Activated CD8-positive, alpha-beta T cell treated with anti-CD3 and anti-CD28 coated beads, Interleukin-2, amount 10 ng/mL, durations not matched to agents 7 days and 5 days (primary cell): Measurements from ENCODE around the gene PRAMEF17. TPM values are rescaled to one million over a fixed set of nuclear protein-coding genes. Genes with fewer than 3 reads are reported as not detected.
"Not testable (repeated sequence)": the region's sequence is repeated elsewhere in the genome, so short reads cannot be mapped to it uniquely, and the experiment has no call there.

Experiments
- ATAC-seq: fragments of 150-1000 bp; cut with Tn5 transposase; one replicate; pipeline ENCODE4 v1.10.0; 2021; ENCODE audit warnings: moderate library complexity
- CTCF ChIA-PET: fragments of 350-600 bp; sonication (Branson Sonifier 250); formaldehyde crosslinking; loops from one replicate; lab custom pipeline; 2021; ENCODE audit warnings: antibody characterized with exemption; lab: Charles Lee
- POLR2A ChIA-PET: fragments of 350-600 bp; sonication (Branson Sonifier 250); formaldehyde crosslinking; loops from one replicate; lab custom pipeline; 2021; ENCODE audit warnings: antibody characterized with exemption; lab: Charles Lee
- DNase-seq: peaks from one replicate; pipeline ENCODE4 v3.0.0-alpha.2; 2020
- H3K27ac Mint-ChIP-seq: one replicate; pipeline ENCODE4 v1.8.0; 2021; ENCODE audit warnings: mild to moderate bottlenecking, mixed read lengths
- H3K27me3 Mint-ChIP-seq: one replicate; pipeline ENCODE4 v1.8.0; 2021; ENCODE audit warnings: low read depth, mixed read lengths
- H3K36me3 Mint-ChIP-seq: one replicate; pipeline ENCODE4 v1.8.0; 2021; ENCODE audit warnings: low read depth, mixed read lengths
- H3K4me1 Mint-ChIP-seq: one replicate; pipeline ENCODE4 v1.8.0; 2021; ENCODE audit warnings: low read depth, mixed read lengths
- H3K4me3 Mint-ChIP-seq: one replicate; pipeline ENCODE4 v1.8.0; 2021; ENCODE audit warnings: mild to moderate bottlenecking, mixed read lengths
- H3K9me3 Mint-ChIP-seq: one replicate; pipeline ENCODE4 v1.8.0; 2022; ENCODE audit warnings: mixed read lengths; ENCODE audit not compliant: insufficient read depth
- total RNA-seq, 2 experiments: library from RNA; stranded (reverse); gene quantifications; one replicate each; pipeline ENCODE4 v1.2.3, GENCODE V29; 2021

Gene PRAMEF17
- total RNA-seq, 2 experiments from 2014 or later, result not detected

DNA sequence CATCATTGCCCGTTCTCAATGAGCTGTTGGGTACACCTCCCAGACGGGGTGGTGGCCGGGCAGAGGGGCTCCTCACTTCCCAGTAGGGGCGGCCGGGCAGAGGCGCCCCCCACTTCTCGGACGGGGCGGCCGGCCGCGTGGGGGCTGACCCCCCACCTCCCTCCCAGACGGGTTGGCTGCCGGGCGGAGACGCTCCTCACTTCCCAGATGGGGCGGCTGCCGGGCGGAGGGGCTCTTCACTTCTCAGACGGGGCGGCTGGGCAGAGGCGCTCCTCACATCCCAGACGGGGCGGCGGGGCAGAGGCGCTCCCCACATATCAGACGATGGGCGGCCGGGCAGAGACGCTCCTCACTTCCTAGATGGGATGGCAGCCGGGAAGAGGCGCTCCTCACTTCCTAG, 5.3 kb downstream of the PRAMEF17 start:
- CTCF ChIA-PET, H3K9me3 Mint-ChIP-seq, H3K4me3 Mint-ChIP-seq, DNase-seq, H3K27me3 Mint-ChIP-seq, H3K27ac Mint-ChIP-seq, H3K36me3 Mint-ChIP-seq, POLR2A ChIA-PET, ATAC-seq, H3K4me1 Mint-ChIP-seq: not testable (repeated sequence)

DNA sequence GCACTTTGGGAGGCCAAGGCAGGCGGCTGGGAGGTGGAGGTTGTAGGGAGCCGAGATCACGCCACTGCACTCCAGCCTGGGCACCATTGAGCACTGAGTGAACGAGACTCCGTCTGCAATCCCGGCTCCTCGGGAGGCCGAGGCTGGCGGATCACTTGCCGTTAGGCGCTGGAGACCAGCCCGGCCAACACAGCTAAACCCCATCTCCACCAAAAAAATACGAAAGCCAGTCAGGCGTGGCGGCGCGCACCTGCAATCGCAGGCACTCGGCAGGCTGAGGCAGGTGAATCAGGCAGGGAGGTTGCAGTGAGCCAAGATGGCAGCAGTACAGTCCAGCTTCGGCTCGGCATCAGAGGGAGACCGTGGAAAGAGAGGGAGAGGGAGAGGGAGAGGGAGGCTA, 5.9 kb downstream of the PRAMEF17 start:
- CTCF ChIA-PET, H3K9me3 Mint-ChIP-seq, H3K36me3 Mint-ChIP-seq, ATAC-seq, H3K4me3 Mint-ChIP-seq, H3K27ac Mint-ChIP-seq, H3K4me1 Mint-ChIP-seq, DNase-seq, H3K27me3 Mint-ChIP-seq, POLR2A ChIA-PET: not testable (repeated sequence)

DNA sequence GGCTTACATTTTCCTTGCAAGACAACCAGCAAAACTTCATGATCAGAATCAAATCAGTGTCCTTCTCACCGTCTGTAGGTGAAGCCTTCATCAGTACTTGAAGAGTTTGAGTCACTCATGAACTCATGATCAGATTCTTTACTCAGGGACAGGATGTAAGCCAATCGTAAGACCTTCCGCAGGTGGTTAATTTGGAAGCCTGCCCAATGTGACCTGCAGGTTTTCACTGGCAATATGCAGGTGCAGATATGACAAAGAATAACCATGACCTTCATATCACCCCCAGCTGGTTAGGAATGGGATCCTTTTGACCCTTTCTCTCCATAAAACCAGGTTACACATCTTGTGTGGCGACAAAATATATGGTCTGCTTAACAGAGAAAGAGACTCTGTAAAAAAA, 18.4 kb downstream of the PRAMEF17 start:
- ATAC-seq (no peak), DNase-seq (no peak)
- no peaks in the 10 kb centered on the region for H3K4me1 Mint-ChIP-seq
- CTCF ChIA-PET, result no interaction called here
- POLR2A ChIA-PET, result no interaction called here
- no peak overlapping the region for H3K27ac Mint-ChIP-seq
- no peaks in the 10 kb centered on the region for H3K9me3 Mint-ChIP-seq
- no peak overlapping the region for H3K4me3 Mint-ChIP-seq
- H3K27me3 Mint-ChIP-seq, result peaks cover 6% of the 10 kb centered on the region
- H3K36me3 Mint-ChIP-seq, result no peaks in the 10 kb centered on the region

DNA sequence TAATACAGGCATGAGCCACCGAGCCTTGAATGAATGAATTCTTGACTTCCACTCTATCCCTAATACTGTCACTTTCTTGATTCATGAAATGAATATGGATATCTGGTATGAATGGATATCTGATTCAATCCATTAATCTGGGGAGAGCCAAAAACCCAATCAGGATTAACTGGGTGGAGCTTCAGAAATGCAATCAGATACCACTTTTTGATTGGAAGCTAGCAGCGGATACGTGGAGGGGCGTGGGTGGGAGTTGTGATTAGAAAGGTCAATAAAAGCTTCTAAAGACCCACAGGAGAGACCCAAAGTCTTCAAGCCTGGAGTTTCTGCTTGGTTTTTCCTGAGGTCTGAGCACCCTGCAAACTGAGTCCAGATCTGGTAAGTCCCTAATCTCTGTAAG, 20.7 kb downstream of the PRAMEF17 start, which contains the start of gene PRAMEF20:
PRAMEF20 (plus strand) TSS at position 301 of the 400 bp plus-strand sequence. CDS start 5,905 bp downstream, outside the sequence.
- H3K4me1 Mint-ChIP-seq, H3K36me3 Mint-ChIP-seq, H3K27me3 Mint-ChIP-seq, POLR2A ChIA-PET, H3K27ac Mint-ChIP-seq, H3K4me3 Mint-ChIP-seq, DNase-seq, H3K9me3 Mint-ChIP-seq, CTCF ChIA-PET, ATAC-seq: not testable (repeated sequence)

DNA sequence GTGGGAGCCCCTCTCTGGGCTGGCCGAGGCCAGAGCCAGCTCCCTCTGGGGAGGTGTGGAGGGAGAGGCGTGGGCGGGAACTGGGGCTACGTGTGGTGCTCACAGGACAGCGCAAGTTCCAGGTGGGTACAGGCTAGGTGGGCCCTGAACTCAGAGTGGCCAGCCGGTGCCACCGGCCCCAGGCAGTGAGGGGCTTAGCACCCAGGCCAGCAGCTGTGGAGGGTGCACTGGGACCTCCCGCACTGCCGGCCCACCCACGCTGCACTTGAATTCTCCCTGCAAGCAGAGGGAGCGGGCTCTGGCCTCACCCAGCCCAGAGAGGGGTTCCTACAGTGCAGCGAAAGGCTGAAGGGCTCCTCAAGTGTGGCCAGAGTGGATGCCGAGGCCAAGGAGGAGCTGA, 41.1 kb downstream of the PRAMEF17 start:
- Mint-ChIP-seq H3K27ac (no peak overlapping the region), H3K4me1 (no peaks in the 10 kb centered on the region), H3K36me3 (no peaks in the 10 kb centered on the region), H3K27me3 (no peaks in the 10 kb centered on the region), H3K9me3 (no peaks in the 10 kb centered on the region), H3K4me3 (no peak overlapping the region)
- no peak for DNase-seq
- CTCF ChIA-PET, result no interaction called here
- no peak for ATAC-seq
- POLR2A ChIA-PET, result no interaction called here

DNA sequence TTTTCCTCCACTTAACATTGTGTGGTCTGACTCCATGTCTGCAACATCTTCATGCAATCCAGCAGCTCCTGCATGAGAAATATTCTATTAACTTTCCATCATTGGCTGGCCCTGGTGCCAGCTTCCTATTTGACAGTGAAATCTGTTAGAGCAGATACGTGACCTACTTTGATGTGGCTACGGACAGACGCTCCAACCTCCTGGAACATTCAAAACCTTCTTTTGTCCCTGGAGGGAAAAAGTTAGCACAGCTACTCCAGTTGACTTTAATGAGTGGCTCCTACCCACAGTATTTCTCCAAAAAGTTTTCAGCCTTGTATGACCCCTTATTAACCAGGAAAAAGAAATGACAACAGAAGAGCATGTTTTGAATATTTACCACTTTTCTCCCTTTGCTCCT, 42.8 kb downstream of the PRAMEF17 start:
- Mint-ChIP-seq H3K4me3 (no peak overlapping the region), H3K27me3 (no peaks in the 10 kb centered on the region), H3K9me3 (no peaks in the 10 kb centered on the region), H3K36me3 (no peaks in the 10 kb centered on the region), H3K27ac (no peak overlapping the region), H3K4me1 (no peaks in the 10 kb centered on the region)
- DNase-seq, result no peak
- ChIA-PET CTCF (no interaction called here), POLR2A (no interaction called here)
- no peak for ATAC-seq

DNA sequence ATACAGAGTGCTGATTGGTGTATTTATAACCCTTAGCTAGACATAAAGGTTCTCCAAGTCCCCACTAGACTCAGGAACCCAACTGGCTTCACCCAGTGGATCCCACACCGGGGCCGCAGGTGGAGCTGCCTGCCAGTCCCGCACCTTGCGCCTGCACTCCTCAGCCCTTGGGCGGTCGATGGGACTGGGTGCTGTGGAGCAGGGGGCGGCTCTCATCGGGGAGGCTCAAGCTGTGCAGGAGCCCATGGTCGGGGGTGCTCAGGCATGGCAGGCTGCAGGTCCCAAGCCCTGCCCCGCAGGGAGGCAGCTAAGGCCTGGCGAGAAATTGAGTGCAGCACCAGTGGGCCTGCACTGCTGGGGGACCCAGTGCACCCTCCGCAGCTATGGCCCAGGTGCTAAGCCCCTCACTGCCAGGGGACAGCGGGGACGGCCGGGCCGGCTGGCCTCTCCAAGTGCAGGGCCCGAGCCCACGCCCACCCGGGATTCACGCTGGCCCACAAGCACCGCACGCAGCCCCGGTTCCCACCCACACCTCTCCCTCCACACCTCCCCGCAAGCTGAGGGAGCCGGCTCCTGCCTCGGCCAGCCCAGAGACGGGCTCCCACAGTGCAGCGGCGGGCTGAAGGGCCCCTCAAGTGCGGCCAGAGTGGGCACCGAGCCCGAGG, 44.4 kb downstream of the PRAMEF17 start:
- H3K4me3 Mint-ChIP-seq, H3K36me3 Mint-ChIP-seq: not testable (repeated sequence)

DNA sequence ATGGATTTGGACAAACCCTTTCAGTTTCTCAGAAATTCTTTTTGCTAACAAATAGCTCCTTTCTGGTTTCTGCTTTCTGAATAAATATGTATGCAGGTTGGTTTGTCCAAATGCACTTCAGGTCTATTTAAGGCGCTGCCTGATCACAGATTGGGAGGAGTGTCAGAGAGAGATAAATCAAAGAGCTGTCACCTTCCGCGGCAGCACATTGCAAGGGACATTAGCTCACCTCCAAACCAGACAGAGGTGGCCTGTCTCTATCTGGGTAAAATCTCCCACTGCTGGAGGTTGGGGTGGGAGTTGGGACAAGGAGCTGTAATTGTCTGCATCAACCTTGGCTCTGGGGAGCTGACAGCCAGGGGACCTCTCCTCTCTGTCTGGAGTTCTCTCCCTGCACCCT, 46.0 kb downstream of the PRAMEF17 start:
- Mint-ChIP-seq H3K27me3 (no peaks in the 10 kb centered on the region), H3K36me3 (no peaks in the 10 kb centered on the region), H3K9me3 (no peaks in the 10 kb centered on the region), H3K4me1 (no peaks in the 10 kb centered on the region), H3K4me3 (no peak overlapping the region), H3K27ac (no peak overlapping the region)
- DNase-seq, result no peak
- CTCF ChIA-PET, result no interaction called here
- POLR2A ChIA-PET, result no interaction called here
- ATAC-seq, result no peak

More for the DNA sequence above, 44.4 kb downstream of the PRAMEF17 start:
- CTCF ChIA-PET, DNase-seq, POLR2A ChIA-PET, H3K4me1 Mint-ChIP-seq, H3K9me3 Mint-ChIP-seq, ATAC-seq, H3K27me3 Mint-ChIP-seq, H3K27ac Mint-ChIP-seq: not testable (repeated sequence)

DNA sequence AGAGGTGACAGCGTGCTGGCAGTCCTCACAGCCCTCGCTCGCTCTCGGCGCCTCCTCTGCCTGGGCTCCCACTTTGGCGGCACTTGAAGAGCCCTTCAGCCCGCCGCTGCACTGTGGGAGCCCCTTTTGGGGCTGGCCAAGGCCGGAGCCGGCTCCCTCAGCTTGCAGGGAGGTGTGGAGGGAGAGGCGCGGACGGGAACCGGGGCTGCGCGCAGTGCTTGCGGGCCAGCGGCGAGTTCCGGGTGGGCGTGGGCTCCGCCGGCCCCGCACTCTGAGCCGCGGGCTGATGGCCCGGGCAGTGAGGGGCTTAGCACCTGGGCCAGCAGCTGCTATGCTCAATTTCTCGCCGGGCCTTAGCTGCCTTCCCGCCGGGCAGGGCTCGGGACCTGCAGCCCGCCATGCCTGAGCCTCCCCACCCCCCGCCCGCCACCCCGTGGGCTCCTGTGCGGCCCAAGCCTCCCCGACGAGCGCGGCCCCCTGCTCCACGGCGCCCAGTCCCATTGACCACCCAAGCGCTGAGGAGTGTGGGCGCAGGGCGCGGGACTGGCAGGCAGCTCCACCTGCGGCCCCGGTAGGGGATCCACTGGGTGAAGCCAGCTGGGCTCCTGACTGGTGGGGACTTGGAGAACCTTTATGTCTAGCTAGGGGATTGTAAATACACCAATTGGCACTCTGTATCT, 49.8 kb downstream of the PRAMEF17 start:
- H3K9me3 Mint-ChIP-seq, H3K27ac Mint-ChIP-seq, H3K4me3 Mint-ChIP-seq, H3K27me3 Mint-ChIP-seq, H3K36me3 Mint-ChIP-seq, CTCF ChIA-PET, POLR2A ChIA-PET, ATAC-seq, H3K4me1 Mint-ChIP-seq, DNase-seq: not testable (repeated sequence)

Other genes starting within 250 kb of the PRAMEF17 start
- not detected for gene PRAMEF26, start 233.6 kb upstream of the PRAMEF17 start, total RNA-seq
- not detected for gene HNRNPCL4, start 224.0 kb upstream of the PRAMEF17 start, total RNA-seq
- gene PRAMEF9, start 217.8 kb upstream of the PRAMEF17 start, total RNA-seq, result not detected
- not detected for gene PRAMEF13, start 188.2 kb upstream of the PRAMEF17 start, total RNA-seq
- not detected for gene PRAMEF18, start 163.5 kb upstream of the PRAMEF17 start, total RNA-seq
- gene PRAMEF5, start 135.4 kb upstream of the PRAMEF17 start, total RNA-seq, result not detected
- not detected for gene PRAMEF8, start 104.5 kb upstream of the PRAMEF17 start, total RNA-seq
- not detected for gene PRAMEF33, start 86.1 kb upstream of the PRAMEF17 start, total RNA-seq
- not detected for gene PRAMEF15, start 74.1 kb upstream of the PRAMEF17 start, total RNA-seq
- gene PRAMEF14, start 42.5 kb upstream of the PRAMEF17 start, total RNA-seq, result not detected
- not detected for gene PRAMEF19, start 17.7 kb upstream of the PRAMEF17 start, total RNA-seq
- gene PRAMEF20, start 20.8 kb downstream of the PRAMEF17 start, total RNA-seq, result not detected
- gene LRRC38, start 124.4 kb downstream of the PRAMEF17 start, total RNA-seq, result not detected
- gene PDPN, start 194.2 kb downstream of the PRAMEF17 start, total RNA-seq, result not detected